ENCODE data around the gene PLEKHF1. TPM values are rescaled to one million over a fixed set of nuclear protein-coding genes. Genes with fewer than 3 reads are reported as not detected.

PLEKHF1 gene
- total RNA-seq, 2 donors from 2014 or later: 2.6 to 2.8 TPM

DNA sequence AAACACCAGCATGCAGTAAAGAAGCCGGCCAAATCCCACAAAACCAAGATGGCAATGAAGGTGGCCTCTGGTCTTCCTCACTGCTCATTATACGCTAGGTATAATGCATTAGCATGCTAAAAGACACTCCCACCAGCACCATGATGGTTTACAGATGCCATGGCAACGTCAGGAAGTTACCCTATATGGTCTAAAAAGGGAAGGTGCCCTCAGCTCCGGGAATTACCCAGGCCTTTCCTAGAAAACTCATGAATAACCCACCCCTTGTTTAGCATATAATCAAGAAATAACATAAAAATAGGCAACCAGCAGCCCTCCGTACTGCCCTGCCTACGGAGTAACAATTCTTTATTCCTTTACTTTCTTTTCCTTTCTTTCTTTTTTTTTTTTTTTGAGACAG is 21.1 kb upstream of the PLEKHF1 start:
- no peak overlapping the region for H3K4me3 ChIP-seq (ENCODE audit: low read length)
- no peak overlapping the region for H3K27ac Mint-ChIP-seq
- TF ChIP-seq, protein P1, sequence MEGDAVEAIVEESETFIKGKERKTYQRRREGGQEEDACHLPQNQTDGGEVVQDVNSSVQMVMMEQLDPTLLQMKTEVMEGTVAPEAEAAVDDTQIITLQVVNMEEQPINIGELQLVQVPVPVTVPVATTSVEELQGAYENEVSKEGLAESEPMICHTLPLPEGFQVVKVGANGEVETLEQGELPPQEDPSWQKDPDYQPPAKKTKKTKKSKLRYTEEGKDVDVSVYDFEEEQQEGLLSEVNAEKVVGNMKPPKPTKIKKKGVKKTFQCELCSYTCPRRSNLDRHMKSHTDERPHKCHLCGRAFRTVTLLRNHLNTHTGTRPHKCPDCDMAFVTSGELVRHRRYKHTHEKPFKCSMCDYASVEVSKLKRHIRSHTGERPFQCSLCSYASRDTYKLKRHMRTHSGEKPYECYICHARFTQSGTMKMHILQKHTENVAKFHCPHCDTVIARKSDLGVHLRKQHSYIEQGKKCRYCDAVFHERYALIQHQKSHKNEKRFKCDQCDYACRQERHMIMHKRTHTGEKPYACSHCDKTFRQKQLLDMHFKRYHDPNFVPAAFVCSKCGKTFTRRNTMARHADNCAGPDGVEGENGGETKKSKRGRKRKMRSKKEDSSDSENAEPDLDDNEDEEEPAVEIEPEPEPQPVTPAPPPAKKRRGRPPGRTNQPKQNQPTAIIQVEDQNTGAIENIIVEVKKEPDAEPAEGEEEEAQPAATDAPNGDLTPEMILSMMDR (conservative IDR thresholded peaks at IDR 0.05): no peak
- H3K36me3 Mint-ChIP-seq (ENCODE audit: low read depth): no peaks in the 10 kb centered on the region
- H3K27me3 ChIP-seq (ENCODE audit: control insufficient read depth, insufficient read depth, low read length, poor library complexity, severe bottlenecking): no peaks in the 10 kb centered on the region
- H3K27me3 Mint-ChIP-seq (ENCODE audit: insufficient read depth): peaks cover 2% of the 10 kb centered on the region
- H3K9ac ChIP-seq (ENCODE audit: extremely low read depth, low read length, poor library complexity, severe bottlenecking): no peak overlapping the region
- 89 to 96% methylated on average over 4 to 6 of the region's 6 CpGs for WGBS, 2 experiments (ENCODE audit: insufficient coverage in 1 of 2, insufficient read length in 1 of 2)
- peaks cover 6% of the 10 kb centered on the region for H3K4me1 Mint-ChIP-seq
- no peaks in the 10 kb centered on the region for H3K4me1 ChIP-seq (ENCODE audit: control insufficient read depth, insufficient read depth, low read length)
- H3K36me3 ChIP-seq (ENCODE audit: control insufficient read depth, insufficient read depth, low read length): no peaks in the 10 kb centered on the region
- no peaks in the 10 kb centered on the region for H3K9me3 ChIP-seq (ENCODE audit: control insufficient read depth, low read length)
- DNase-seq: no peak
- no peak overlapping the region for H3K4me3 Mint-ChIP-seq
- no peak overlapping the region for H3K27ac ChIP-seq (ENCODE audit: low read depth, low read length)
- no peaks in the 10 kb centered on the region for H3K9me3 Mint-ChIP-seq

DNA sequence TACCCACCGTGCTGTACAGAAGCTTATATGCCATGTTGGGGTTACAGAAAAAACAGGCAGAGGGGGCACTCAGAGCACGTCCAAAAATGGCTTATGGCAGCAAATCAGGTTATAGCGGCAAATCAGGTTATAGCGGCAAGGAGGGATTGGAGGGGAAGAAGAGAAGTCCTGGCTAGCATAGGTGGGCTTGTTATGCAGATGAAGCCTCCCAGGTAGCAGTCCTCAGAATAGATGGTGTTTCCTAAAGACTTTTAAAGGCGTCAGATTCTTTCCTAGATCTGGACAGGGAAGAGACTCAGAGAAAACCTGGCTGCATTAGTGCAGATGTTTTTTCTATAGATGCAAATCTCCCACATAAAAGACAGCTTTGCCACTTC is 19.8 kb upstream of the PLEKHF1 start:
- Mint-ChIP-seq H3K36me3 (ENCODE audit: low read depth) (no peaks in the 10 kb centered on the region), H3K27ac (no peak overlapping the region), H3K4me3 (no peak overlapping the region), H3K9me3 (no peaks in the 10 kb centered on the region), H3K4me1 (peaks cover 6% of the 10 kb centered on the region), H3K27me3 (ENCODE audit: insufficient read depth) (peaks cover 2% of the 10 kb centered on the region)
- no peaks in the 10 kb centered on the region for H3K27me3 ChIP-seq (ENCODE audit: control insufficient read depth, insufficient read depth, low read length, poor library complexity, severe bottlenecking)
- DNase-seq: no peak
- no peaks in the 10 kb centered on the region for H3K36me3 ChIP-seq (ENCODE audit: control insufficient read depth, insufficient read depth, low read length)
- H3K9me3 ChIP-seq (ENCODE audit: control insufficient read depth, low read length): no peaks in the 10 kb centered on the region
- no peak overlapping the region for H3K27ac ChIP-seq (ENCODE audit: low read depth, low read length)
- 51 to 76% methylated on average over 3 to 5 of the region's 5 CpGs for WGBS, 2 experiments (ENCODE audit: insufficient coverage in 1 of 2, insufficient read length in 1 of 2)
- no peaks in the 10 kb centered on the region for H3K4me1 ChIP-seq (ENCODE audit: control insufficient read depth, insufficient read depth, low read length)
- TF ChIP-seq, protein P1 (conservative IDR thresholded peaks at IDR 0.05): no peak
- H3K9ac ChIP-seq (ENCODE audit: extremely low read depth, low read length, poor library complexity, severe bottlenecking): no peak overlapping the region
- no peak overlapping the region for H3K4me3 ChIP-seq (ENCODE audit: low read length)

DNA sequence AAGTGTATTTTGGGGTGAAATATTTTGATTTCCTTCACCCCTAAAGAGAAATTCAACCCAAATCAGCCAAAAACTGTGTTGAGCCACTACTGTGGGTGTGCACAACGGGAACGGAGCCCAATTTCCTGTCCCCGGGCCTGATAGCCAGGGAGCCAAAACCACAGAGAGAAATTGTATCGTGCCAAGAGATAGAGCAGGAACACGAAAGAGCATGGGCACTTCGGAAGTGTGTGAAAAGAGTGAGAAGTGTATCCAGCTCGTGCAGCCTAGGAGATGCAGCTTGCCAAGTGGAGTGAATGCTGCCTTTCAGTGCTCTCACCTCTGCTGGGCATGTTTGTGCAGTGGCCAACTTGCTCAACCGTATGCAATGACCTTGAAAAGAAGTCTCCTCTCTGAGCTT is 19.4 kb upstream of the PLEKHF1 start:
- Histone ChIP-seq H3K9ac (ENCODE audit: extremely low read depth, low read length, poor library complexity, severe bottlenecking) (no peak overlapping the region), H3K4me1 (ENCODE audit: control insufficient read depth, insufficient read depth, low read length) (no peaks in the 10 kb centered on the region), H3K27me3 (ENCODE audit: control insufficient read depth, insufficient read depth, low read length, poor library complexity, severe bottlenecking) (no peaks in the 10 kb centered on the region), H3K27ac (ENCODE audit: low read depth, low read length) (no peak overlapping the region), H3K9me3 (ENCODE audit: control insufficient read depth, low read length) (no peaks in the 10 kb centered on the region), H3K4me3 (ENCODE audit: low read length) (no peak overlapping the region), H3K36me3 (ENCODE audit: control insufficient read depth, insufficient read depth, low read length) (no peaks in the 10 kb centered on the region)
- H3K4me1 Mint-ChIP-seq: peaks cover 6% of the 10 kb centered on the region
- no peak overlapping the region for H3K4me3 Mint-ChIP-seq
- no peak overlapping the region for H3K27ac Mint-ChIP-seq
- DNase-seq: no peak
- H3K9me3 Mint-ChIP-seq: no peaks in the 10 kb centered on the region
- WGBS, 2 experiments (ENCODE audit: insufficient coverage in 1 of 2, insufficient read length in 1 of 2): 79 to 85% methylated on average over 4 to 8 of the region's 8 CpGs
- TF ChIP-seq, protein P1 (conservative IDR thresholded peaks at IDR 0.05): no peak
- no peaks in the 10 kb centered on the region for H3K36me3 Mint-ChIP-seq (ENCODE audit: low read depth)
- H3K27me3 Mint-ChIP-seq (ENCODE audit: insufficient read depth): peaks cover 2% of the 10 kb centered on the region

All from endodermal cell (in vitro differentiated cells).